Keratinocyte (primary cell): Measurements from ENCODE around the gene SLC6A7.

ENCODE experiments used
- CTCF ChIP-seq, 3 experiments: IDR thresholded peaks in 1 of 3; conservative IDR thresholded peaks in 1 of 3; optimal IDR thresholded peaks in 1 of 3; 2 replicates in 2 of 3; 3 replicates in 1 of 3; pipeline versions ENCODE3 to v1.5.1; 2011; ENCODE audit warnings: low read length in 3 of 3, mild to moderate bottlenecking in 3 of 3, moderate library complexity in 2 of 3, control low read depth in 1 of 3, inconsistent platforms in 1 of 3; ENCODE audit not compliant: insufficient read depth in 2 of 3; ENCODE audit errors: extremely low read depth in 1 of 3
- EZH2 ChIP-seq: IDR thresholded peaks from one replicate; pipeline ENCODE4 v1.6.1; 2012; ENCODE audit warnings: inconsistent platforms, mild to moderate bottlenecking, low read length, moderate library complexity

- TF ChIP-seq CTCF (optimal IDR thresholded peaks at IDR 0.05 in 1 of 3, IDR thresholded peaks at IDR 0.05 in 1 of 3, conservative IDR thresholded peaks at IDR 0.05 in 1 of 3; ENCODE audit: extremely low read depth in 1 of 3, insufficient read depth in 2 of 3, low read length in 3 of 3) (no peak), EZH2 (no peak)
Observed at GRCh38 chr5:150196514-150196913, 6.7 kb downstream of the SLC6A7 start.
